ENCODE data around the gene EMC6. TPM values are rescaled to one million over a fixed set of nuclear protein-coding genes. Genes with fewer than 3 reads are reported as not detected.

The EMC6 gene
- total and polyA plus RNA-seq, 2 of the 13 experiments (the other 11 are each of a cell fraction or from before 2014, with no cell fraction given): 45.1 to 47.7 TPM

GRCh38 chr17:3683054-3683511, 14.5 kb downstream of the EMC6 start:
- DNase-seq (ENCODE audit: low spot score) (peak; percentile 27), ATAC-seq (peak; percentile 65), FAIRE-seq (no peak)
- Histone ChIP-seq H3K79me2 (ENCODE audit: insufficient read depth, low read length) (no peaks in the 10 kb centered on the region), H4K20me1 (ENCODE audit: insufficient read depth, low read length) (no peaks in the 10 kb centered on the region), H3K4me3 (replicated peaks in 1 of 3; ENCODE audit: insufficient read depth in 1 of 3, low read depth in 2 of 3, low read length in 3 of 3) (no peak overlapping the region), H3K9me3 (ENCODE audit: low read length) (no peaks in the 10 kb centered on the region), H2AFZ (ENCODE audit: low read length) (no peak overlapping the region), H3K9ac (ENCODE audit: insufficient read depth, low read depth, low read length) (no peak overlapping the region), H3K4me1 (ENCODE audit: insufficient read depth, low read length) (peaks cover 10% of the 10 kb centered on the region), H3K27ac (ENCODE audit: extremely low read length, insufficient read depth, low read length) (no peak overlapping the region), H3K36me3 (replicated peaks in 1 of 2; ENCODE audit: control insufficient read depth in 1 of 2, insufficient read depth in 2 of 2, low read length in 2 of 2) (no peaks in the 10 kb centered on the region), H3K27me3 (ENCODE audit: control insufficient read depth in 1 of 2, insufficient read depth in 2 of 2, low read length in 2 of 2) (peaks cover 2 to 7% of the 10 kb centered on the region in 2 experiments; a peak in 4 of 5 replicates), H3K4me2 (ENCODE audit: low read depth, low read length) (no peak overlapping the region)
- in situ Hi-C loops (cut with HindIII; ENCODE audit: extremely low pct_ligation_motif_present, low pct_unique_long_range_greater_than_20kb): no loop called here
- intact Hi-C loops (cut with micrococcal nuclease; ENCODE audit: unreplicated experiment): loop anchor here (5.0 kb wide), 2 partner anchors 49 to 144 kb away; no protein-coding TSS in a partner anchor
- 19% methylated on average over 10 of the region's 10 CpGs for WGBS (ENCODE audit: low lambda C conversion rate)
- ChIA-PET CTCF (ENCODE audit: low intra/inter-chr PET ratio, low total read pairs) (interaction anchor here (1.5 to 1.9 kb wide), 2 partner anchors 49 to 144 kb away, joined by 7 read pairs; no protein-coding TSS in a partner anchor), POLR2A (interaction anchor here (0.8 kb wide), 1 partner anchor 15 kb away, joined by 4 read pairs; the partner anchor contains the start of gene TAX1BP3)
- no TSS peak for BruUV-seq (replicated peaks)
- no peak for TF ChIP-seq AHR (CRISPR knock-in tag; IDR thresholded peaks at IDR 0.05)
- TF ChIP-seq ZNF816 (CRISPR knock-in tag; IDR thresholded peaks at IDR 0.05; ENCODE audit: borderline replicate concordance): no peak
- no peak for TF ChIP-seq KLF12 (CRISPR knock-in tag; IDR thresholded peaks at IDR 0.05; ENCODE audit: borderline replicate concordance)
- peak; percentile 34; the same call in 1 of the 2 replicates for TF ChIP-seq KDM2A (CRISPR knock-in tag; IDR thresholded peaks at IDR 0.05; ENCODE audit: borderline replicate concordance, low read depth)
- no peak for TF ChIP-seq THAP8 (CRISPR knock-in tag; IDR thresholded peaks at IDR 0.05; ENCODE audit: borderline replicate concordance)
- peak; percentile 77 for TF ChIP-seq ZSCAN25 (CRISPR knock-in tag; IDR thresholded peaks at IDR 0.05)
- TF ChIP-seq STAG1 (CRISPR knock-in tag; IDR thresholded peaks at IDR 0.05): peak; percentile 57
- TF ChIP-seq DBP (CRISPR knock-in tag; IDR thresholded peaks at IDR 0.05; ENCODE audit: not compliant biosample characterization): no peak
- no peak for TF ChIP-seq ZNF557 (CRISPR knock-in tag; IDR thresholded peaks at IDR 0.05)
- peak; percentile 26; the same call in 1 of the 2 replicates for TF ChIP-seq ZMYM4 (CRISPR knock-in tag; IDR thresholded peaks at IDR 0.05)
- no peak for TF ChIP-seq ELF3 (CRISPR knock-in tag; IDR thresholded peaks at IDR 0.05)
- TF ChIP-seq SRSF9 (IDR thresholded peaks at IDR 0.05; ENCODE audit: borderline replicate concordance, insufficient read depth, low read depth, low read length, poor library complexity, severe bottlenecking): no peak
- no peak for TF ChIP-seq ADNP (CRISPR knock-in tag; IDR thresholded peaks at IDR 0.05)
- no peak for TF ChIP-seq ZNF709 (CRISPR knock-in tag; IDR thresholded peaks at IDR 0.05)
- TF ChIP-seq HNRNPLL (IDR thresholded peaks at IDR 0.05; ENCODE audit: low read depth, low read length, poor library complexity, severe bottlenecking): no peak
- TF ChIP-seq ZFX (CRISPR knock-in tag; IDR thresholded peaks at IDR 0.05; ENCODE audit: low read depth): 0 out of 2 replicates have a peak, but pooled peaks have one; percentile 16
- TF ChIP-seq CREB1 (IDR thresholded peaks at IDR 0.05): no peak
- TF ChIP-seq CREB1 (CRISPR knock-in tag; IDR thresholded peaks at IDR 0.05): no peak
- TF ChIP-seq SMARCE1 (IDR thresholded peaks at IDR 0.05; ENCODE audit: borderline replicate concordance): no peak
- no peak for TF ChIP-seq HOXA9 (CRISPR knock-in tag; IDR thresholded peaks at IDR 0.05; ENCODE audit: borderline replicate concordance)
- no peak for TF ChIP-seq NFE2L2 (IDR thresholded peaks at IDR 0.05; ENCODE audit: low read length)
- no peak for TF ChIP-seq SMAD3 (CRISPR knock-in tag; IDR thresholded peaks at IDR 0.05)
- 0 out of 2 replicates have a peak, but pooled peaks have one; percentile 31 for TF ChIP-seq SP4 (CRISPR knock-in tag; IDR thresholded peaks at IDR 0.05)
- TF ChIP-seq MTA3 (CRISPR knock-in tag; IDR thresholded peaks at IDR 0.05): no peak

Data from HepG2 (cell line).